Measurements from ENCODE around the gene ODAM.
A peak's percentile ranks its signal among the peaks of the same experiment; 100 is the strongest.

ODAM gene, protein sequence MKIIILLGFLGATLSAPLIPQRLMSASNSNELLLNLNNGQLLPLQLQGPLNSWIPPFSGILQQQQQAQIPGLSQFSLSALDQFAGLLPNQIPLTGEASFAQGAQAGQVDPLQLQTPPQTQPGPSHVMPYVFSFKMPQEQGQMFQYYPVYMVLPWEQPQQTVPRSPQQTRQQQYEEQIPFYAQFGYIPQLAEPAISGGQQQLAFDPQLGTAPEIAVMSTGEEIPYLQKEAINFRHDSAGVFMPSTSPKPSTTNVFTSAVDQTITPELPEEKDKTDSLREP

DNA sequence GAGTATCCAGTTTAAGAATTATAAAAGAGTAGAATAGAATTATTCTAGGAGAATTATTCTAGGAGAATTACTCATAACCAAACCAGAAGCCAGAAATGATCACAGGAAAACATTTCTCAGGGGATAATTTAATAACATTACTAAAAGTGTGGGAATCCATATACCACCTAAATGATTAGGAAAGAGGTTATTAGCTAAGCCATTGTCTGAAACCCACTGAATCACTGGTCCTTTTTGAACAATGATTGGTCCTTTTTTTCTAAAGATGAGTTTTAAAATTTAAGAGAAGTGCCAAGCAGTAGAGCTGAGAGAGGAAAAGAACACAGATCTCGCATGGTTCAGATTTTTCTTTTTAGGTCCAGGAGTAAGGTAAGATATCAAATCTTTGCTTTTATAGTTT, at the start of gene ODAM:
Gene ODAM, plus strand, starts transcription at position 301 of the 400 bp plus-strand sequence. CDS start 819 bp downstream, outside the sequence.
- H3K4me3 ChIP-seq (ENCODE audit: low read depth, low read length), result no peak within 1 kb of the TSS
- TF ChIP-seq, protein P1, sequence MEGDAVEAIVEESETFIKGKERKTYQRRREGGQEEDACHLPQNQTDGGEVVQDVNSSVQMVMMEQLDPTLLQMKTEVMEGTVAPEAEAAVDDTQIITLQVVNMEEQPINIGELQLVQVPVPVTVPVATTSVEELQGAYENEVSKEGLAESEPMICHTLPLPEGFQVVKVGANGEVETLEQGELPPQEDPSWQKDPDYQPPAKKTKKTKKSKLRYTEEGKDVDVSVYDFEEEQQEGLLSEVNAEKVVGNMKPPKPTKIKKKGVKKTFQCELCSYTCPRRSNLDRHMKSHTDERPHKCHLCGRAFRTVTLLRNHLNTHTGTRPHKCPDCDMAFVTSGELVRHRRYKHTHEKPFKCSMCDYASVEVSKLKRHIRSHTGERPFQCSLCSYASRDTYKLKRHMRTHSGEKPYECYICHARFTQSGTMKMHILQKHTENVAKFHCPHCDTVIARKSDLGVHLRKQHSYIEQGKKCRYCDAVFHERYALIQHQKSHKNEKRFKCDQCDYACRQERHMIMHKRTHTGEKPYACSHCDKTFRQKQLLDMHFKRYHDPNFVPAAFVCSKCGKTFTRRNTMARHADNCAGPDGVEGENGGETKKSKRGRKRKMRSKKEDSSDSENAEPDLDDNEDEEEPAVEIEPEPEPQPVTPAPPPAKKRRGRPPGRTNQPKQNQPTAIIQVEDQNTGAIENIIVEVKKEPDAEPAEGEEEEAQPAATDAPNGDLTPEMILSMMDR (IDR thresholded peaks at IDR 0.05; ENCODE audit: insufficient read depth, low read depth, low read length, missing control alignments), result no peak
- DNase-seq (ENCODE audit: low read depth), result no peak

DNA sequence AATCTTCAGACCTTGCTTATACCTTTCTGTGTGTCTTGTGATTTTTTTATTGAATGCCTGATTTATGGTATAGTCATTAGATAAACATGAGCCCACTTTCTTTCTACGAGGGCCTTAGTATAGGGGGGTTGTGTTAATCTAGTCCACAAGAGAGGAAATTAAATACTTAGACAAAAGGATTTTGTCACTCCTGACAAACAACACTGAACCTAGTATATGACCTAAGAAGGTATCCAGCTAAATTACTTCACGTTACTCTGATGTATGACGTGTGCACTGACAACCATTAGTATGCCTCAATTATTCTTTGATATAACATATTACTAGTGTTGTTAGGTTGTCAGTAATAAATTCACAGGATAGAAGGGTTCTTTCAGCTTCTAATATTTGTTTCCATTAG, 44.3 kb upstream of the ODAM start:
- no peak overlapping the region for H3K4me3 ChIP-seq (ENCODE audit: low read depth, low read length)
- DNase-seq (ENCODE audit: low read depth), result no peak
- TF ChIP-seq, protein P1 (IDR thresholded peaks at IDR 0.05; ENCODE audit: insufficient read depth, low read depth, low read length, missing control alignments), result no peak

DNA sequence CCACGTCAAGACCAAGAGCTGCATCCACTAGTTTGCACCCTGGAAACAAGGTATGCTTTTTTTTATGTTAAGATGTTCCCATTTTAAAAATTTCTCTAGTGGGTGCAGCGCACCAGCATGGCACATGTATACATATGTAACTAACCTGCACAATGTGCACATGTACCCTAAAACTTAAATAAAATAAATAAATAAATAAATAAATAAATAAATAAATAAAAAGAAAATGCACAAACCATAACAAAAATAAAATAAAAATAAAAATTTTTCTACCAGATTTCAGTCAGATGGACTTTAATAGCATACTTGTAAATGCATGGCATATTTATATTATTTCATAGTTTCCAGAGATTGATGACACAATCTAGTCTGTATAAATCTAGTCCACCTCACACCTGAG, 43.4 kb upstream of the ODAM start:
- no peak overlapping the region for H3K4me3 ChIP-seq (ENCODE audit: low read depth, low read length)
- TF ChIP-seq, protein P1 (IDR thresholded peaks at IDR 0.05; ENCODE audit: insufficient read depth, low read depth, low read length, missing control alignments), result no peak
- no peak for DNase-seq (ENCODE audit: low read depth)

DNA sequence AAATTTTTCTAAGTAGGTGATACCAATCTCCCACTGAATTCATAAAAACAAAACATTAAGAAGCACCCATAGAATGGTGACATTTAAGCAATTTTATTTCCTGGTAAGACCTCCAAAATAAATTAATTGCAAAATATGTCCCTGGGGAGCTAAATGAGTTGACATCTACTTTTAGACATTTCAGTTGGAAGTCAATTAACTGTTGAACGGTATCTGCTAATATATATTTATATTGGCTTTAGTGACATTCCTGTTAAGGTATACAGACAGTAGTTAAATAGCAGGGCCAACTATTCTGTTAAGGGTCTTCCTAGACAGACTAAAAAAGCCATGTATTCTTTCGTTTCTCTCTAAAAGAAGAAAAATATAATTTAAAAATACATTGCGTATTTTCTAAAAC, 41.6 kb upstream of the ODAM start, which contains the start of gene PRR27:
Gene PRR27, plus strand, starts transcription at position 301 of the 400 bp plus-strand sequence. CDS start 139 bp downstream, outside the sequence.
- no peak within 1 kb of the TSS for H3K4me3 ChIP-seq (ENCODE audit: low read depth, low read length)
- TF ChIP-seq, protein P1 (IDR thresholded peaks at IDR 0.05; ENCODE audit: insufficient read depth, low read depth, low read length, missing control alignments), result no peak
- DNase-seq (ENCODE audit: low read depth), result no peak

DNA sequence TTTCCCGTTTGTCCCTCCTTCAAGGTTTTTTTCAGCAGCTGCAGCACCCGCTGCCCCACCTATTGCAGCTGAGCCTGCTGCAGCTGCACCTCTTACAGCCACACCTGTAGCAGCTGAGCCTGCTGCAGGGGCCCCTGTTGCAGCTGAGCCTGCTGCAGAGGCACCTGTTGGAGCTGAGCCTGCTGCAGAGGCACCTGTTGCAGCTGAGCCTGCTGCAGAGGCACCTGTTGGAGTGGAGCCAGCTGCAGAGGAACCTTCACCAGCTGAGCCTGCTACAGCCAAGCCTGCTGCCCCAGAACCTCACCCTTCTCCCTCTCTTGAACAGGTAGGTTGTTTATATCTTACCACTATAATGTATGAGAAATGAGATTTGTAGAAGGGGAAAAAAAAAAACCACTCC, 36.9 kb upstream of the ODAM start:
- no peak overlapping the region for H3K4me3 ChIP-seq (ENCODE audit: low read depth, low read length)
- DNase-seq (ENCODE audit: low read depth), result peak; percentile 0
- TF ChIP-seq, protein P1 (IDR thresholded peaks at IDR 0.05; ENCODE audit: insufficient read depth, low read depth, low read length, missing control alignments), result no peak

DNA sequence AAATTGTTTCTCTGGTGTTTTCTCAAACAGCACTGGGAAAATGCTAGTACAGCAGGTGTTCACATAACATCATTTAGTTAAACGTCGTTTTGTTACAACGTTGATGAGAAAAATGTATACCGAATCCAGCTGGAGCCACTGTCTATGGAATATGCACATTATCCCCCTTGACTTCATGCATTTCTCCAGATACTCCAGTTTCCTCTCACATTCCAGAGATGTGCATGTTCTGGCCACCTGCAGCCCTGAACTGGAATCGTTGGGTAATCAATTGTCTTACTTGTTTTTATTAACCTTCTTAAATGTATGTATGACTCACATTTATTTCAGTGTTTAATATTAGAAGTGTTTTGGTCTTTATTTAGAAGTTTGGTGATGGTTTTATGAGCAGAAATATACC, 18.4 kb upstream of the ODAM start:
- TF ChIP-seq, protein P1 (IDR thresholded peaks at IDR 0.05; ENCODE audit: insufficient read depth, low read depth, low read length, missing control alignments), result no peak
- no peak for DNase-seq (ENCODE audit: low read depth)
- H3K4me3 ChIP-seq (ENCODE audit: low read depth, low read length), result no peak overlapping the region

All from GM12865 (cell line).